ENCODE data around the gene THAP10. TPM values are rescaled to one million over a fixed set of nuclear protein-coding genes. Genes with fewer than 3 reads are reported as not detected.

Gene THAP10
- total and polyA plus RNA-seq, 9 of the 15 experiments (the other 6 are each of a cell fraction or from before 2014, with no cell fraction given), result 0.04 to 0.28 (median 0.09) TPM; not detected in 3

DNA sequence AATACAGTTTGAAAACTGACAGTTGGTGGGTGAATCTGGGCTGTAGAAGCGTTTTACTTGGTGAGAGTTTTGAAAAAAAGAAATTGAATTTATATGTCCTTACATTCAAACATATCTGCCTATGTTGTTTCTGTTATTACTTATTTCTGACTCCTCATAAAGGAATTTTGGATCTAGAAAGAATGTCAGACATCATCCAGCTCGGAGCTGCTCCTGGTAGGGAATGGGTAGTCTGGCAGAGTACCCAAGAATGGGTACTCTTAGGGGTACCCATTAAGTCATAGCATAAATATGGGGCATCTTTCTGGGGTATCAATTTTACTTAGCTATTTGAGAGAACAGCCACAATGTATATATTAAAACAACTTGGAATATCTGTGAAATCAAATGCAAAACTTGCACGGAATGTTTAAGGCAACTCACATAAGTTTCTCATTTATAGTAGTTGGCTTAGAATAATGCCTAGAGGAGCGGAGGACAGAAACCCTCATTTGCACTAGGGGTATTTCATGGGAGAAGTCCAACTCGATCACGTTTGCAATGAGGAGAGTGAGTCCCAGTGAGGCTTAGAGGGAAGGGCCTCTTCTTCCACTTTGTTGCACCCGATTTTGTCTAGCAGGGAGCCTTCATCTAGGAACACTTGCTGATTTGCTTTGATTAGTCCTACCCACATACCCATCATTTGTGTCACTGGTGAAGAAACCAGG is 35.9 kb downstream of the THAP10 start (continued):
- TF ChIP-seq ZNF184 (CRISPR knock-in tag; IDR thresholded peaks at IDR 0.05) (no peak), DACH1 (IDR thresholded peaks at IDR 0.05; ENCODE audit: partially characterized antibody) (no peak), FOS (IDR thresholded peaks at IDR 0.05; ENCODE audit: extremely low read depth, insufficient read length) (no peak)

DNA sequence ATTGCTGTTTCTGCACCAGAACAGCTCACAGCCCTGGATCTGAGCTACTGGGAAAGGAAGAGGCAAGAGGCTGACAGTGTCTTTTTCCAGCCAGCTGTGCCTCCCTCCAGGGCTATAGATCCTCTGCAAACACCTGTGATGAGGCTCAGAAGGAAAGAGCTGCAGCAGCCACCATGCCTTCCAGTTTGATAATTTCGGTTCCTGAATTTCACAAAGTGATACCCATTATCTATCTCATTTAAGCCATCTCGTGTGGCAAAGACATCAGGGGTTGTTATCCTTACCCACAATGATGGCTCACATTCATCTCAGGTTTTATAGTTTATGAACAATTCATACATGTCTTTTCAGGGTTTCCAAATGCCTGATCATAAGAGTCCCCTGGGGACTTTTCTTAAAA is 36.5 kb downstream of the THAP10 start:
- Histone ChIP-seq H2AFZ (ENCODE audit: low read depth, low read length) (no peak overlapping the region), H3K36me3 (ENCODE audit: control insufficient read depth, insufficient read depth, low read length) (no peaks in the 10 kb centered on the region), H3K9me3 (replicated peaks; ENCODE audit: control insufficient read depth, insufficient read depth, low read depth, low read length) (no peaks in the 10 kb centered on the region), H3K4me3 (no peak overlapping the region), H4K20me1 (replicated peaks; ENCODE audit: control insufficient read depth, insufficient read depth, low read length) (no peaks in the 10 kb centered on the region), H3K27ac (ENCODE audit: extremely low read depth, low read depth, low read length) (no peak overlapping the region), H3K4me2 (ENCODE audit: insufficient read depth, low read length) (no peak overlapping the region), H3K9me1 (ENCODE audit: control insufficient read depth, insufficient read depth, low read length) (no peaks in the 10 kb centered on the region), H3K79me2 (ENCODE audit: control insufficient read depth, insufficient read depth, low read length) (no peaks in the 10 kb centered on the region), H3K4me1 (replicated peaks in 1 of 2; ENCODE audit: control insufficient read depth in 2 of 2, insufficient read depth in 2 of 2, low read length in 2 of 2) (no peaks in the 10 kb centered on the region; a peak in 1 of 5 replicates), H3K27me3 (ENCODE audit: control insufficient read depth in 2 of 2, insufficient read depth in 2 of 2, low read length in 2 of 2) (peaks cover 2 to 8% of the 10 kb centered on the region in 2 experiments; a peak in 3 of 5 replicates), H3K9ac (ENCODE audit: insufficient read depth in 1 of 2, low read depth in 2 of 2, low read length in 2 of 2) (no peak overlapping the region)
- intact Hi-C loops (cut with micrococcal nuclease) (no loop called here), in situ Hi-C loops (cut with MboI) (no loop called here)
- CTCF ChIA-PET (ENCODE audit: low intra/inter-chr PET ratio), result no interaction called here
- DNase-seq (ENCODE audit: extremely low read depth in 1 of 4, low spot score in 3 of 4), result no peak
- ATAC-seq, result no peak
- POLR2A ChIA-PET, result no interaction called here
- WGBS (ENCODE audit: insufficient coverage, low coverage, missing lambda C conversion rate), result 0% methylated on average over 2 of the region's 2 CpGs
- no peak for FAIRE-seq
- BruUV-seq (replicated peaks), result no TSS peak
- TF ChIP-seq ZBTB8A (IDR thresholded peaks at IDR 0.05; ENCODE audit: partially characterized antibody) (no peak), ZNF217 (CRISPR knock-in tag; IDR thresholded peaks at IDR 0.05) (no peak), EWSR1 (IDR thresholded peaks at IDR 0.05; ENCODE audit: borderline replicate concordance, low read depth, partially characterized antibody) (no peak), ZNF583 (CRISPR knock-in tag; IDR thresholded peaks at IDR 0.05) (no peak), POLR2G (IDR thresholded peaks at IDR 0.05; ENCODE audit: low read depth, low read length) (no peak), ZNF384 (IDR thresholded peaks at IDR 0.05; ENCODE audit: low read depth, low read length) (no peak), RFX5 (IDR thresholded peaks at IDR 0.05; ENCODE audit: low read depth, low read length) (no peak), MIER1 (IDR thresholded peaks at IDR 0.05; ENCODE audit: low read depth) (no peak), TAF7 (tag; IDR thresholded peaks at IDR 0.05) (no peak), RNF2 (IDR thresholded peaks at IDR 0.05) (no peak), ZNF324 (CRISPR knock-in tag; IDR thresholded peaks at IDR 0.05) (no peak)
- TF ChIP-seq, protein P1, sequence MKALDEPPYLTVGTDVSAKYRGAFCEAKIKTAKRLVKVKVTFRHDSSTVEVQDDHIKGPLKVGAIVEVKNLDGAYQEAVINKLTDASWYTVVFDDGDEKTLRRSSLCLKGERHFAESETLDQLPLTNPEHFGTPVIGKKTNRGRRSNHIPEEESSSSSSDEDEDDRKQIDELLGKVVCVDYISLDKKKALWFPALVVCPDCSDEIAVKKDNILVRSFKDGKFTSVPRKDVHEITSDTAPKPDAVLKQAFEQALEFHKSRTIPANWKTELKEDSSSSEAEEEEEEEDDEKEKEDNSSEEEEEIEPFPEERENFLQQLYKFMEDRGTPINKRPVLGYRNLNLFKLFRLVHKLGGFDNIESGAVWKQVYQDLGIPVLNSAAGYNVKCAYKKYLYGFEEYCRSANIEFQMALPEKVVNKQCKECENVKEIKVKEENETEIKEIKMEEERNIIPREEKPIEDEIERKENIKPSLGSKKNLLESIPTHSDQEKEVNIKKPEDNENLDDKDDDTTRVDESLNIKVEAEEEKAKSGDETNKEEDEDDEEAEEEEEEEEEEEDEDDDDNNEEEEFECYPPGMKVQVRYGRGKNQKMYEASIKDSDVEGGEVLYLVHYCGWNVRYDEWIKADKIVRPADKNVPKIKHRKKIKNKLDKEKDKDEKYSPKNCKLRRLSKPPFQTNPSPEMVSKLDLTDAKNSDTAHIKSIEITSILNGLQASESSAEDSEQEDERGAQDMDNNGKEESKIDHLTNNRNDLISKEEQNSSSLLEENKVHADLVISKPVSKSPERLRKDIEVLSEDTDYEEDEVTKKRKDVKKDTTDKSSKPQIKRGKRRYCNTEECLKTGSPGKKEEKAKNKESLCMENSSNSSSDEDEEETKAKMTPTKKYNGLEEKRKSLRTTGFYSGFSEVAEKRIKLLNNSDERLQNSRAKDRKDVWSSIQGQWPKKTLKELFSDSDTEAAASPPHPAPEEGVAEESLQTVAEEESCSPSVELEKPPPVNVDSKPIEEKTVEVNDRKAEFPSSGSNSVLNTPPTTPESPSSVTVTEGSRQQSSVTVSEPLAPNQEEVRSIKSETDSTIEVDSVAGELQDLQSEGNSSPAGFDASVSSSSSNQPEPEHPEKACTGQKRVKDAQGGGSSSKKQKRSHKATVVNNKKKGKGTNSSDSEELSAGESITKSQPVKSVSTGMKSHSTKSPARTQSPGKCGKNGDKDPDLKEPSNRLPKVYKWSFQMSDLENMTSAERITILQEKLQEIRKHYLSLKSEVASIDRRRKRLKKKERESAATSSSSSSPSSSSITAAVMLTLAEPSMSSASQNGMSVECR (CRISPR knock-in tag; IDR thresholded peaks at IDR 0.05), result no peak

Measured in K562 (cell line).